PC-3 (cell line): Measurements from ENCODE around the gene ATP8B3. TPM values are rescaled to one million over a fixed set of nuclear protein-coding genes. Genes with fewer than 3 reads are reported as not detected.
A peak's percentile ranks its signal among the peaks of the same experiment; 100 is the strongest.

ENCODE experiments used
- ATAC-seq: fragments of 200-7000 bp; cut with Tn5 transposase; 2 replicates; pipeline ENCODE4 v1.9.1; 2020; ENCODE audit warnings: mild to moderate bottlenecking, moderate library complexity
- BruUV-seq: library from RNA; stranded (reverse); fragments of 400-500 nt; replicated peaks from 2 replicates; lab custom pipeline; 2021; lab: Mats Ljungman, UMichigan
- CTCF ChIA-PET: fragments of 300-600 bp; sonication (Branson Sonifier 250); formaldehyde crosslinking; loops from one replicate; lab custom pipeline; 2022; ENCODE audit warnings: antibody characterized with exemption; lab: Charles Lee
- POLR2A ChIA-PET: fragments of 300-600 bp; sonication (Branson Sonifier 250); formaldehyde crosslinking; loops from one replicate; lab custom pipeline; 2022; ENCODE audit warnings: antibody characterized with exemption; ENCODE audit not compliant: unreplicated experiment; lab: Charles Lee
- DNase-seq: peaks from one replicate; pipeline ENCODE4 v3.0.0-alpha.2; 2015
- H2AFZ ChIP-seq: fragments of 300-600 bp; sonication (generic); 2 replicates; pipeline ENCODE4 v1.6.0; 2016; ENCODE audit warnings: antibody characterized with exemption, low read length
- H3F3A ChIP-seq: fragments of 300-600 bp; sonication (generic); one replicate; pipeline ENCODE4 v1.6.0; 2017; ENCODE audit warnings: antibody characterized with exemption, low read length, control low read depth, mild to moderate bottlenecking; ENCODE audit not compliant: unreplicated experiment
- H3K27ac ChIP-seq: fragments of 300-600 bp; sonication (generic); 2 replicates; pipeline ENCODE4 v1.5.1; 2016; ENCODE audit warnings: mild to moderate bottlenecking, low read length
- H3K27me3 ChIP-seq: fragments of 300-600 bp; sonication (generic); 2 replicates; pipeline ENCODE4 v1.6.1; 2016; ENCODE audit warnings: low read length, mixed read lengths
- H3K36me3 ChIP-seq: fragments of 300-600 bp; sonication (generic); 2 replicates; pipeline ENCODE4 v1.6.1; 2016; ENCODE audit warnings: low read depth, mixed run types, low read length, mixed read lengths
- H3K4me1 ChIP-seq: fragments of 300-600 bp; sonication (generic); 2 replicates; pipeline ENCODE4 v1.5.1; 2016; ENCODE audit warnings: low read length; ENCODE audit not compliant: insufficient read depth
- H3K4me2 ChIP-seq: fragments of 300-600 bp; sonication (generic); 2 replicates; pipeline ENCODE4 v1.6.0; 2016; ENCODE audit warnings: low read length
- H3K4me3 ChIP-seq: fragments of 300-600 bp; sonication (generic); 2 replicates; pipeline ENCODE4 v1.5.1; 2016; ENCODE audit warnings: mild to moderate bottlenecking, low read length, mixed read lengths
- H3K79me2 ChIP-seq: fragments of 300-600 bp; sonication (generic); 2 replicates; pipeline ENCODE4 v1.6.1; 2017; ENCODE audit warnings: low read length, mixed read lengths
- H3K9ac ChIP-seq: fragments of 300-600 bp; sonication (generic); 2 replicates; pipeline ENCODE4 v1.6.0; 2016; ENCODE audit warnings: mild to moderate bottlenecking, low read length
- H3K9me2 ChIP-seq: fragments of 300-600 bp; sonication (generic); replicated peaks from 2 replicates; pipeline ENCODE4 v1.6.1; 2016; ENCODE audit warnings: mixed run types, low read length, mixed read lengths
- H3K9me3 ChIP-seq: fragments of 300-600 bp; sonication (generic); 2 replicates; pipeline ENCODE4 v1.6.1; 2016; ENCODE audit warnings: low read length, mixed read lengths
- H4K20me1 ChIP-seq: fragments of 300-600 bp; sonication (generic); 2 replicates; pipeline ENCODE4 v1.6.1; 2016; ENCODE audit warnings: low read length, mixed read lengths
- CTCF ChIP-seq: fragments of 300-600 bp; sonication (generic); conservative IDR thresholded peaks from 2 replicates; pipeline ENCODE4 v1.5.1; 2017; ENCODE audit warnings: antibody characterized with exemption, low read depth, mild to moderate bottlenecking, low read length
- EZH2 ChIP-seq: fragments of 300-600 bp; sonication (generic); IDR thresholded peaks from one replicate; pipeline ENCODE4 v1.6.1; 2017; ENCODE audit warnings: antibody characterized with exemption, mild to moderate bottlenecking, low read length; ENCODE audit not compliant: unreplicated experiment
- EZH2phosphoT487 ChIP-seq: fragments of 300-600 bp; sonication (generic); IDR thresholded peaks from 2 replicates; pipeline ENCODE4 v1.6.1; 2018; ENCODE audit warnings: mild to moderate bottlenecking, antibody characterized with exemption, low read length, borderline replicate concordance
- intact Hi-C: fragments of 100-400 bp; cut with micrococcal nuclease; formaldehyde crosslinking; loops from 2 replicates; pipeline ENCODE4 v1.9.0; 2023
- total RNA-seq: library from RNA; depleted of rRNA; stranded (reverse); fragments of >200 nt; gene quantifications from 2 replicates; pipeline ENCODE4 v1.2.3, GENCODE V29; 2014

Gene ATP8B3
- total RNA-seq, 1 experiment from 2014 or later: 4.2 TPM

GRCh38 chr19:1848399-1849131 lies 36.5 kb upstream of the ATP8B3 start, which contains the start of gene REXO1:
Gene REXO1 (minus strand): TSS chr19:1848483. CDS start chr19:1848358, 125 bp downstream.
- H3K36me3 ChIP-seq: no peaks in the 10 kb centered on the region
- no peaks in the 10 kb centered on the region for H3K9me2 ChIP-seq
- peak within 1 kb of the TSS; percentile 81; the same call in 1 of the 2 replicates for H2AFZ ChIP-seq
- peaks cover 52% of the 10 kb centered on the region for H3K79me2 ChIP-seq
- peak; percentile 95 for DNase-seq
- H3K9ac ChIP-seq: peak within 1 kb of the TSS; percentile 98
- peak; percentile 69 for ATAC-seq
- H3F3A ChIP-seq: no peaks in the 10 kb centered on the region
- CTCF ChIA-PET: no interaction called here
- TF ChIP-seq CTCF (peak; percentile 79), EZH2phosphoT487 (no peak), EZH2 (no peak)
- no peaks in the 10 kb centered on the region for H3K27me3 ChIP-seq
- H3K4me3 ChIP-seq: peak within 1 kb of the TSS; percentile 86
- H3K4me2 ChIP-seq: peak within 1 kb of the TSS; percentile 85
- H3K9me3 ChIP-seq: no peaks in the 10 kb centered on the region
- intact Hi-C loops: no loop called here
- peak within 1 kb of the TSS; percentile 92 for H3K27ac ChIP-seq
- H4K20me1 ChIP-seq: peaks cover 12% of the 10 kb centered on the region; the same call in 1 of the 2 replicates
- BruUV-seq: no TSS peak
- POLR2A ChIA-PET: no interaction called here
- peaks cover 8% of the 10 kb centered on the region for H3K4me1 ChIP-seq

- Histone ChIP-seq H3K79me2 (peaks cover 55% of the 10 kb centered on the region), H3K36me3 (no peaks in the 10 kb centered on the region), H3K4me1 (peaks cover 8% of the 10 kb centered on the region), H3K27me3 (no peaks in the 10 kb centered on the region), H4K20me1 (peaks cover 12% of the 10 kb centered on the region; the same call in 1 of the 2 replicates), H3K4me2 (peak overlapping the region; percentile 85), H3K9me3 (no peaks in the 10 kb centered on the region), H3K4me3 (peak overlapping the region; percentile 86), H3F3A (no peaks in the 10 kb centered on the region), H3K9me2 (no peaks in the 10 kb centered on the region), H3K27ac (peak overlapping the region; percentile 92), H3K9ac (peak overlapping the region; percentile 98), H2AFZ (no peak overlapping the region)
- intact Hi-C loops: no loop called here
- ATAC-seq: peak; percentile 33
- no peak for TF ChIP-seq EZH2
- TF ChIP-seq EZH2phosphoT487: no peak
- ChIA-PET POLR2A (no interaction called here), CTCF (no interaction called here)
- BruUV-seq: no TSS peak
- peak; percentile 25 for DNase-seq
Observed at GRCh38 chr19:1847684-1848398, 35.8 kb upstream of the ATP8B3 start.

- Histone ChIP-seq H3K4me1 (peaks cover 8% of the 10 kb centered on the region), H3K4me2 (peak overlapping the region; percentile 85), H3K4me3 (peak overlapping the region; percentile 86), H3K9me2 (no peaks in the 10 kb centered on the region), H4K20me1 (peaks cover 12% of the 10 kb centered on the region; the same call in 1 of the 2 replicates), H2AFZ (no peak overlapping the region), H3K9me3 (no peaks in the 10 kb centered on the region), H3K9ac (peak overlapping the region; percentile 98), H3K27me3 (no peaks in the 10 kb centered on the region), H3K27ac (peak overlapping the region; percentile 92; the same call in 1 of the 2 replicates), H3K79me2 (peaks cover 58% of the 10 kb centered on the region), H3F3A (no peaks in the 10 kb centered on the region), H3K36me3 (no peaks in the 10 kb centered on the region)
- ChIA-PET POLR2A (no interaction called here), CTCF (no interaction called here)
- no peak for TF ChIP-seq CTCF
- TF ChIP-seq EZH2: no peak
- no peak for TF ChIP-seq EZH2phosphoT487
- ATAC-seq (no peak), DNase-seq (no peak)
- BruUV-seq: TSS peak; percentile 63
- intact Hi-C loops: no loop called here
Observed at GRCh38 chr19:1847348-1847683, 35.2 kb upstream of the ATP8B3 start.
